ENCODE data around the gene UBE2E3. TPM values are rescaled to one million over a fixed set of nuclear protein-coding genes. Genes with fewer than 3 reads are reported as not detected.

Gene UBE2E3
- polyA plus RNA-seq, 6 donors from 2014 or later: 40.9 to 82.5 (median 55.0) TPM

DNA sequence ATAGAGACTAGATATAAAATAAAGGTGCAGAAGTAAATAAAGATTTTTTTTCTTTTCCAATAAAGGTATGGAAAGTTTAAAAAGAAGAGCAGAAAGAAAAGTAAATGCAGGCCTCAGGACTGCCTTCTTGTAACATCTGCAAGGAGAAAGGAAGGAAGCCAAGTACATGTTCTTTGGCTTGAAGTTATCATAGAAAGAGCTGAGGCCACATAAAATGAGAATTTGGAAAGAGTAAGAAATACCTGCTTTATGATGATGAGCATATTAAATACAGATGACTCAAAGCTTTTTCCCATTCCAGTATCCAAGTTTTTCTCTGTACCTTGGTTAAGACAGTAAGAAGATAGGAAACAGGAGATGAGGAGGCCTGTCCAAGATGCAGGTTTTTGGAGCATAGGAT, 25.3 kb upstream of the UBE2E3 start:
- Mint-ChIP-seq H3K27me3 (peaks cover 9 to 27% (median 15%) of the 10 kb centered on the region in 3 donors), H3K4me3 (no peak overlapping the region), H3K4me1 (no peaks in the 10 kb centered on the region), H3K36me3 (no peaks in the 10 kb centered on the region), H3K9me3 (no peaks in the 10 kb centered on the region), H3K27ac (no peak overlapping the region)
- no peak for ATAC-seq (ENCODE audit: low read depth in 2 of 2)
- DNase-seq: no peak

DNA sequence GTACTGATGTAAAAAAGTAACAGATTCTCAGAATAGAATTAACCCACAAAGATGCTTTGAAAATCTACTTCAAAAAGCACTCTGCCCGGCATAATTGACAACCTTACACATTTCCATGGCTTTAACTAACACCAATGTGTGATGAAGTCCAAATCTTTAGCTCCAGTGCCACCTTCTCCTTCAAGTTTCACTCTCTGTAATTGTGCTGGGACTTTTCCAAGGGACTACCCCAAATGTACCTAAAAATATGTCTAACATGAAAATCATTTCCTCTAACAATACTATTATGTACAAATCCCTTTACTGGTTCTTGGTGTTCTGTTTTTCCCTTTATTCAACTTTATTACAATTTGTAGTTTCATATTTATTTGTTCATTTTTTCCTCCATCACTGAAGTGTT, 20.6 kb upstream of the UBE2E3 start:
- ATAC-seq (ENCODE audit: low read depth in 2 of 2) (no peak), DNase-seq (no peak)
- no peaks in the 10 kb centered on the region for H3K4me1 Mint-ChIP-seq
- H3K9me3 Mint-ChIP-seq: no peaks in the 10 kb centered on the region
- no peak overlapping the region for H3K4me3 Mint-ChIP-seq
- peaks cover 0 to 18% (median 12%) of the 10 kb centered on the region in 3 donors for H3K27me3 Mint-ChIP-seq
- no peak overlapping the region for H3K27ac Mint-ChIP-seq
- no peaks in the 10 kb centered on the region for H3K36me3 Mint-ChIP-seq

DNA sequence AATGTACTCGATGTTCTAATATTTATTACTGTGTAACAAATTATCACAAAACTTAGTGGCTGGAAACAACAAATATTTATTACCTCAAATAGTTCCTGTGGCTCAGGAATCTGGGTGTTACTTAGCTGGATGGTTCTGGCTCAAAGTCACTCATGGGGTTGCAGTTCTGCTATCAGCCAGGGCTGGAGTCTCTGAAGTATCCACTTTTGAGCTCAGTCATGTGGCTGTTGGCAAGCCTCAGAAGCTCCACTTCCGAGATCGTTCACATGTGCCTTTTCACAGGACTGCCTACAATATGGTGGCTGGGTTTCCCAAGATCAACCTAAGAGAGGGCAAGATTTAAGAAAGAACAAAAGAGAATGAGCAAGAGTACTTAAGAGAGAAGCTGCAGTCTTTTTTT, 19.4 kb upstream of the UBE2E3 start:
- Mint-ChIP-seq H3K4me1 (no peaks in the 10 kb centered on the region), H3K27me3 (peaks cover 9 to 22% (median 12%) of the 10 kb centered on the region in 3 donors), H3K36me3 (no peaks in the 10 kb centered on the region), H3K9me3 (no peaks in the 10 kb centered on the region), H3K4me3 (no peak overlapping the region), H3K27ac (no peak overlapping the region)
- ATAC-seq (ENCODE audit: low read depth in 2 of 2): no peak
- no peak for DNase-seq

DNA sequence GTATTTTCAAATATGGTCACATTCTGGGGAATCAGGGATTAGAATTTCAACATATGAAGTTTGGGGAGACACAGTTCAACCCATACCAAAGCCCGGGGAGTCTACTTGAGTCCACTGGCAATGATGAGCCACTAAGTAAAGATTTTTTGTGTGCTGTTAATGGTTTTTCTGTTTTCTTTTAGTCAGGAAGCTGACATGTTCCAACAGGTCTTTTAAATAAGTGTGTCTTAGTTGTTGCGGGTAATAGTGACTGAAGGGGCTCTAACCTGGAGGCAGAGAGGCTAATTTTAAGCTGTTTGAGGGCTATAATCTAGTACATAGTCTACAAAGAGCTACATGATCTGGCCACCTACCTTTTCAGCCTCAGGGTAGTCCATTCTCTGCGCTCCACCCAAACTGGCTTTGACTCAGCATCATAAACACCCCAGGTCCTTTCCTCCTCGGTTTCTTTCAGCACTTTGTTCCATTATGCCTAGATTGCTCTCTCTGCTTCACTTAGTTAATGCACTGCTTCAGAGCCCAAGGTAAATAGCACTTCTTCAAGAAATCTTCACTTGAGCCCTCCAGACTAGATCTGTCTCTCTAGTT, 17.6 kb upstream of the UBE2E3 start:
- DNase-seq: no peak
- H3K36me3 Mint-ChIP-seq: no peaks in the 10 kb centered on the region
- H3K4me3 Mint-ChIP-seq: no peak overlapping the region
- peaks cover 9 to 15% (median 13%) of the 10 kb centered on the region in 3 donors for H3K27me3 Mint-ChIP-seq
- no peaks in the 10 kb centered on the region for H3K4me1 Mint-ChIP-seq
- no peak for ATAC-seq (ENCODE audit: low read depth in 2 of 2)
- no peaks in the 10 kb centered on the region for H3K9me3 Mint-ChIP-seq
- H3K27ac Mint-ChIP-seq: no peak overlapping the region

DNA sequence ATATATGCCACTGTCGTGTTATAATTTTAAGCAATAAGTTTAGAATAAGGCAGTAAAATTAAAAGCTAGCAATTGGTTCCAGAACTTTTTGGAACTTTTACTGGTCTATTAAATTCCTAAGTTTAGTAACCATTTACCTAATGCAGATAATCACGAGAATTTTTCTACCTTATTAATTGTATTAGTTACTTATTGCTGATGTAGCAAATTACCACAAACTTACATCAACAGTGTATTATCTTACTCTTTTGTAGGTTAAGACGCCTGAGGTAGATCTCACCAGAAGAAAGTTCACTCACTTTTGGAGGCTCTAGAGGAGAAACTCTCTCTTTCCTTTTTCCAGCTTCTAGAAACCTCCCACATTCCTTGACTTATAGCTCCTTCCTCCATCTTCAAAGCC, 14.0 kb upstream of the UBE2E3 start:
- ATAC-seq (ENCODE audit: low read depth in 2 of 2) (no peak), DNase-seq (no peak)
- no peak overlapping the region for H3K27ac Mint-ChIP-seq

DNA sequence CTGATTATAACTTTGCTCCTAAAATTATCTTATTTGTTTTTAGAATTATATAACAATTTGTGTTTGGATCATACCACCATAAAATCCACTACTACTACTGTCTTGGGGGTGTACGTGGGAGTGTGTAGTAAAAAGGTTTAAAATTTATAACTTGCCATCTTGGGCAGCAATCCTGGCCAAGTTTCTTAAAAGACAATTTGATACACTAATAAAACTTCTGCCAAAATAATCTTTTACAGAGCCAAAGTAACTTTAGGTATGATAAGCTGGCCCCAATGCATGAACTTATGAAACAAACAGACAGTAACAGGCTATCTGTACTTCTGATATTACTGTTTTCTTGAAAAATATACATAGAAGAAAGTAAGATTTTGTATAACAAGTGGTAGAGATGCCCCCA, 11.3 kb upstream of the UBE2E3 start:
- no peak for DNase-seq
- no peak for ATAC-seq (ENCODE audit: low read depth in 2 of 2)
- Mint-ChIP-seq H3K4me1 (no peaks in the 10 kb centered on the region), H3K27ac (no peak overlapping the region), H3K27me3 (peaks cover 6 to 16% (median 8%) of the 10 kb centered on the region in 3 donors), H3K4me3 (no peak overlapping the region), H3K36me3 (no peaks in the 10 kb centered on the region), H3K9me3 (no peaks in the 10 kb centered on the region)

More for the DNA sequence above, 14.0 kb upstream of the UBE2E3 start:
- Mint-ChIP-seq H3K9me3 (no peaks in the 10 kb centered on the region), H3K27me3 (peaks cover 11 to 12% (median 12%) of the 10 kb centered on the region in 3 donors), H3K4me1 (no peaks in the 10 kb centered on the region), H3K36me3 (no peaks in the 10 kb centered on the region), H3K4me3 (no peak overlapping the region)

DNA sequence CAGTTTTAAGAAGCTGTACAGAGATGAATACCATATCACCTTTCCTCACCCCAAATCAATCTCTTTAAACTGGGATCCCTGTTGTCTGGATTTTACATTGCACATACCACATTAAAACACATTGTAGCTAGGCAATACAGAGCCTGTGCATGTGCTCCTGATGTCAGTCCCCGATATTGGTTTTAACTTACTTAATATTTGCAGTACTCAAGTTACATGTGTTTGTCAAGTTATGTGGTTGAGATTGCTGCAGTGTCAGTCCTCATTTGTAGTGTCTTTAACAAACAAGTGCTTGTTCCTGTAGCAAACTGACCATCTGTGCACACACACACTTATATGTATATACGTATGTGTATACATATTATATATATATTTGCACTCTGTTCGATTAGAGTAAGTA, 10.4 kb upstream of the UBE2E3 start:
- no peak for DNase-seq
- Mint-ChIP-seq H3K9me3 (no peaks in the 10 kb centered on the region), H3K4me3 (no peak overlapping the region), H3K4me1 (no peaks in the 10 kb centered on the region), H3K36me3 (no peaks in the 10 kb centered on the region), H3K27me3 (peaks cover 3 to 14% (median 6%) of the 10 kb centered on the region in 3 donors), H3K27ac (no peak overlapping the region)
- ATAC-seq (ENCODE audit: low read depth in 2 of 2): no peak

DNA sequence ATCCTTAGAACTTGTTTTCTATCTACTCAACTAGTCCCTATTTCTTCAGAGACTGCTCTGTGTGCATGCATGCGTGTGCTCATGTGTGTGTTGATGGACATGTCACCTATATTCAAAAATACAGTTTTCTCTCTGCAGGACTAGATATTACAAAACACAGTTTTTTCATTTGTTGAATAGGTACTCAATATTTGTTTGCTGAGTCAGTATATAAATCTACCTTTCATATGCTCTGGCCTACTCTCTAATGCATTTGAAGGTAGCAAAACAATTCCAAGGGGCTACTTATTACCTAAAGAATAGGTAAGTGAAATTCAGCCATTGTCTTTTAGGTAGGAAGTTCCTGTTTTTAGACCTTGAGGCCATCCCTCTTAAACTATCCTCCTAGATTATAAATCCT, 8.6 kb upstream of the UBE2E3 start:
- no peaks in the 10 kb centered on the region for H3K9me3 Mint-ChIP-seq
- no peak for DNase-seq
- no peak for ATAC-seq (ENCODE audit: low read depth in 2 of 2)
- H3K4me1 Mint-ChIP-seq: no peaks in the 10 kb centered on the region
- H3K36me3 Mint-ChIP-seq: no peaks in the 10 kb centered on the region
- H3K27me3 Mint-ChIP-seq: peaks cover 0 to 8% (median 6%) of the 10 kb centered on the region in 3 donors
- H3K4me3 Mint-ChIP-seq: no peak overlapping the region
- no peak overlapping the region for H3K27ac Mint-ChIP-seq

DNA sequence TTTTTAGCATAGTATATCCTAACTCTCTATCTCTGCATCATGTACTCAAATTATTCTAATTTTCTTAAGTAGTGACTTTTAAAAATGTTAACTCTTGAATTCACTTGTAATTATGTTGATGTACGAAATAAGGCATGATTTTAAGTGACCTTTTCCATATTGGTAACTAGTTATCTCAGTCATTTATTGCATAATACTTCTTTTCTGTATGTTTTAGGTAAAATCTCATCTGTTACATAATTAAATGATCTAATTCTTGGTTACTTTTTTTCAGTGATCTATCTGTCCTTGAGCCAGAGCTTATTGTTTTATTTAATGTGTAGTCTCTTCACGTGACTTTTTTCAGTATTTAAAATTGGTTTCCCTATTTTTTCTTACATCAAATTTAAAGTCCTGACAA, 4.8 kb upstream of the UBE2E3 start:
- DNase-seq (no peak), ATAC-seq (ENCODE audit: low read depth in 2 of 2) (no peak)
- Mint-ChIP-seq H3K9me3 (no peaks in the 10 kb centered on the region), H3K27ac (no peak overlapping the region), H3K4me1 (peaks cover 5 to 8% (median 8%) of the 10 kb centered on the region in 3 donors), H3K27me3 (peaks cover 0 to 8% (median 0%) of the 10 kb centered on the region in 3 donors), H3K4me3 (no peak overlapping the region), H3K36me3 (no peaks in the 10 kb centered on the region)

DNA sequence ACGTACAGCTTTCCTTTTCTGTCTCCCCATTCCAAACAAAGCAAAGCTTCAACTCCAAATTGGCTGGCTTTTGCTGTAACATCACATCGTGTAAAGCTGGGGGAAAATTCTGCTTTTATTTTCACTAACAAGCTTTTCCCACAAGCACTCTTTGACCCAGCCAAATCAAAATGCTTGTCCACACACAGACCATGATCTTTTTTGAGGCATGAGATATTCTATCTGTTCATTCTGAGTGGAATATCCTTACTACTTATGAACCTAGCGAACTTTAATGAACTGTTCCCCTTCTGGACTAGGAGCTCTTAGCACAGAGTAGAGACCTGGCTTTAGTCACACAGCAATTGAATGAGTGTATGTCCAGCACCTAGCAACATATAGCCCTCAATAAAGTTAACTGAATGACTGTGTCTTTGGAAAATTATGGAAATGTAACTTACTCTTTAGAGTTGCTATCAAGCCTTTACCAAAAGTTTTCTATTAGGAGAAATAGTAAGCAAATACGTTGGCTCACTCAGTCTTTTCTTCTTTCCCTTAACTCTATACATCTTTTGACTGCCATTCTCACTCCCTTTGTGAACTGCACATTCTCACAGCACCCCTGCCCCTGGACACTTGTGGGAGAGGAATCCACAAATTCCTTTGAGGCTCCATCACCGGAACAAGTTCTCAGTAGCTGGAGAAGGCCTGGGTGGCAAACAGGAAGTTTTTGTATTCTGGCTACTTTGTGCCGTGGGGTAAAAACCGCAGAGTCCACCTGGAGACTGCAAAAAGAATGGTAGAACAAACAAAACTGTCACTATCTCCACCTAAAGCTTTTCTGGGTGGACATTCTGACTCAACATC, 1.3 kb upstream of the UBE2E3 start:
- no peaks in the 10 kb centered on the region for H3K27me3 Mint-ChIP-seq
- peak overlapping the region; percentile 7 to 93 (median 42) for H3K27ac Mint-ChIP-seq

DNA sequence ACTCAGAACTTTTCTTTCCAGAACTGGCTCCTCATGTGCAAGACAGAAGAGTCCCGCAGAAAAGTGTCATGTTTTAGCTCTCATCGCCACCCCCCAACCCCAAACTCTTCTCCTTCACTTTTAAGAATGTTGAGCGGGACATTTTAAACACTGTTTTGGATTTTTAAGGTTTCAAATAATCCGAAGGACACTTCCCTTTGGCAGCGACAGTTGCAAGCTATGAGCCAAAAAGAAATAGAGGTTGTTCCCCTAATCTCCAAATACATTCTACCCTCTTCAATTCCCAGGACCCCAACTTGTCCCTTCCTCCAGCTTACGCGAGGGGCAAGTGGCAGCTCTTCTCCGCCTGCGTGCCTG, 678 bp upstream of the UBE2E3 start:
- ATAC-seq (ENCODE audit: low read depth in 2 of 2) (no peak), DNase-seq (no peak)
- H3K4me3 Mint-ChIP-seq: peak overlapping the region; percentile 79 to 96 (median 86)
- H3K27ac Mint-ChIP-seq: peak overlapping the region; percentile 7 to 93 (median 42)
- H3K4me1 Mint-ChIP-seq: peaks cover 22 to 29% (median 26%) of the 10 kb centered on the region in 3 donors
- H3K36me3 Mint-ChIP-seq: no peaks in the 10 kb centered on the region
- H3K9me3 Mint-ChIP-seq: peaks cover 0 to 1% (median 0%) of the 10 kb centered on the region in 7 donors
- no peaks in the 10 kb centered on the region for H3K27me3 Mint-ChIP-seq

More for the DNA sequence above, 1.3 kb upstream of the UBE2E3 start:
- H3K36me3 Mint-ChIP-seq: no peaks in the 10 kb centered on the region
- H3K4me1 Mint-ChIP-seq: peaks cover 21 to 29% (median 23%) of the 10 kb centered on the region in 3 donors
- ATAC-seq (ENCODE audit: low read depth in 2 of 2): no peak
- H3K4me3 Mint-ChIP-seq: peak overlapping the region; percentile 79 to 96 (median 86)
- peaks cover 0 to 1% (median 0%) of the 10 kb centered on the region in 7 donors for H3K9me3 Mint-ChIP-seq
- DNase-seq: no peak

DNA sequence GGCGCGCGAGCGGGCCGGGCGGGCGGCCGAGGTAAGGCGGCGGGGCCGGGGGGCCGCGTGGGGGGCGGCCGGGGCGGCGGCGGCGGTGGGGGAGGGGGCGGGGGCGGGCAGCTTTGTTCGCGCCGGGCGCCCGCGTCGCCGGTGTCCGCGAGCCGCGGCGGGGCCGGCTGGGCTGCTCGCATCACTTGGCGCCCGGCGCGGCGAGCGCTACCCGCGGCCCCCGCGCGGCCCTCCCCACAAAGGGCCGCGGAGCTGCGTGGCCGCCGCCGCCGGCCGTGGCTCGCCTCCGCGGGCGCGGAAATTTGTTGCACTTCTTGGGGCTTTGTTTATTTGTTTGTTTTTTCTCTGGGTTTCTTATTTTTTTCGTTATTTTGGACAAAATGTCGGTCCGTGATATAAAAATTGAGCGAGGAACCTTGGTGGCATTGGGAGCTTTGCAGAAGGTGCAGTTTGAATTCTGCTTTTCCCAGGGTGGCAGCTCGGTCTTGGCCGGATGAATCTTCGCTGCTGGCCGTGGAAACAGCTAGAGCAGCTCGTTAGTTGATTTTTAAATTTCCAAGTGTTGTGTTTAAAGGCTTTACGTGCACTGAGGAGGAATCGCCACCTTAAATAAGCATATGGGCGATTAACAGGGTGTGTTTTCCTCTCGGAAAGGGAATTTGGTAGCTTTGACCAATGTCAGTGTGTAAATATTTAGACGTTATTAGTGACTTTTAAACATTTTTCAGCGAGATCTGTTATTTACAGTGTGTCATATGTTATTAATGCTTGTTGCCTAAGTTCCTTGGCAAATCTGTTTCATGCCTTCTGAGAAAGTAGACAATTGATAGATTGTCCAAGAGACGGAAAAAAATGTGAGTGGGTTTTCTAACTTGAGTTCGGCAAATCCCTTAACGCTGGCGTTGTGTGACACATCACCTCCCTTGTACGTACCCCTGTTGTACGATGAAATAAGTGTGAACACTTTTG, 822 bp downstream of the UBE2E3 start:
- peak overlapping the region; percentile 94 to 99 (median 98) for H3K4me3 Mint-ChIP-seq
- peaks cover 25 to 29% (median 26%) of the 10 kb centered on the region in 3 donors for H3K4me1 Mint-ChIP-seq
- no peaks in the 10 kb centered on the region for H3K36me3 Mint-ChIP-seq
- H3K9me3 Mint-ChIP-seq: peaks cover 0 to 1% (median 0%) of the 10 kb centered on the region in 7 donors
- ATAC-seq (ENCODE audit: low read depth in 2 of 2) (peak; percentile 10 to 17), DNase-seq (peak; percentile 26)
- peak overlapping the region; percentile 90 to 97 (median 94) for H3K27ac Mint-ChIP-seq
- H3K27me3 Mint-ChIP-seq: no peaks in the 10 kb centered on the region

Data from naive B cell (primary cell).